NCI-H82 treated with DMSO at 0.1 percent for 48 hours (cell line): ENCODE measurements around the gene ZNF280C.
"Not testable (repeated sequence)": the region's sequence is repeated elsewhere in the genome, so short reads cannot be mapped to it uniquely, and the experiment has no call there.

Experiments used
- DNase-seq: peaks from one replicate; lab custom pipeline; 2025; ENCODE audit not compliant: unreplicated experiment; lab: John Stamatoyannopoulos, UW

The ZNF280C gene

GRCh38 chrX:130268449-130269170, at the start of gene ZNF280C:
Gene ZNF280C (minus strand): TSS chrX:130268899. CDS start chrX:130260449, 8,450 bp downstream.
- DNase-seq: peak; percentile 86

GRCh38 chrX:130304587-130305368, 36.1 kb upstream of the ZNF280C start:
- DNase-seq: no peak

- DNase-seq: no peak
Measured at GRCh38 chrX:130301977-130302376, 33.3 kb upstream of the ZNF280C start.

- DNase-seq: no peak
Measured at GRCh38 chrX:130301405-130301804, 32.7 kb upstream of the ZNF280C start.

GRCh38 chrX:130300010-130300282, 31.2 kb upstream of the ZNF280C start:
- DNase-seq: no peak

GRCh38 chrX:130299279-130300009, 30.7 kb upstream of the ZNF280C start:
- no peak for DNase-seq

GRCh38 chrX:130296743-130297142, 28.0 kb upstream of the ZNF280C start:
- no peak for DNase-seq

- no peak for DNase-seq
Measured at GRCh38 chrX:130296297-130296678, 27.6 kb upstream of the ZNF280C start.

- DNase-seq: no peak
Measured at GRCh38 chrX:130295519-130296296, 27.0 kb upstream of the ZNF280C start.

- no peak for DNase-seq
Measured at GRCh38 chrX:130287071-130287770, 18.5 kb upstream of the ZNF280C start.

- no peak for DNase-seq
Measured at GRCh38 chrX:130285710-130286109, 17.0 kb upstream of the ZNF280C start.

GRCh38 chrX:130285069-130285620, 16.4 kb upstream of the ZNF280C start:
- DNase-seq: no peak

GRCh38 chrX:130282151-130282550, 13.5 kb upstream of the ZNF280C start:
- no peak for DNase-seq

- no peak for DNase-seq
Measured at GRCh38 chrX:130280901-130281300, 12.2 kb upstream of the ZNF280C start.

- not testable (repeated sequence) for DNase-seq
Measured at GRCh38 chrX:130272253-130272652, 3.6 kb upstream of the ZNF280C start.

- DNase-seq: not testable (repeated sequence)
Measured at GRCh38 chrX:130269391-130269790, 692 bp upstream of the ZNF280C start.

GRCh38 chrX:130267956-130268448, 697 bp downstream of the ZNF280C start:
- no peak for DNase-seq

GRCh38 chrX:130264573-130264972, 4.1 kb downstream of the ZNF280C start:
- DNase-seq: no peak

- no peak for DNase-seq
Measured at GRCh38 chrX:130263016-130263415, 5.7 kb downstream of the ZNF280C start.

- DNase-seq: no peak
Measured at GRCh38 chrX:130262231-130262630, 6.5 kb downstream of the ZNF280C start.
